ENCODE data around the gene NHS.

- no peak for TF ChIP-seq POLR2A (IDR thresholded peaks at IDR 0.05)
- TF ChIP-seq, protein P1, sequence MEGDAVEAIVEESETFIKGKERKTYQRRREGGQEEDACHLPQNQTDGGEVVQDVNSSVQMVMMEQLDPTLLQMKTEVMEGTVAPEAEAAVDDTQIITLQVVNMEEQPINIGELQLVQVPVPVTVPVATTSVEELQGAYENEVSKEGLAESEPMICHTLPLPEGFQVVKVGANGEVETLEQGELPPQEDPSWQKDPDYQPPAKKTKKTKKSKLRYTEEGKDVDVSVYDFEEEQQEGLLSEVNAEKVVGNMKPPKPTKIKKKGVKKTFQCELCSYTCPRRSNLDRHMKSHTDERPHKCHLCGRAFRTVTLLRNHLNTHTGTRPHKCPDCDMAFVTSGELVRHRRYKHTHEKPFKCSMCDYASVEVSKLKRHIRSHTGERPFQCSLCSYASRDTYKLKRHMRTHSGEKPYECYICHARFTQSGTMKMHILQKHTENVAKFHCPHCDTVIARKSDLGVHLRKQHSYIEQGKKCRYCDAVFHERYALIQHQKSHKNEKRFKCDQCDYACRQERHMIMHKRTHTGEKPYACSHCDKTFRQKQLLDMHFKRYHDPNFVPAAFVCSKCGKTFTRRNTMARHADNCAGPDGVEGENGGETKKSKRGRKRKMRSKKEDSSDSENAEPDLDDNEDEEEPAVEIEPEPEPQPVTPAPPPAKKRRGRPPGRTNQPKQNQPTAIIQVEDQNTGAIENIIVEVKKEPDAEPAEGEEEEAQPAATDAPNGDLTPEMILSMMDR (IDR thresholded peaks at IDR 0.05), result no peak
These were observed 305.9 kb downstream of the NHS start for GRCh38 chrX:17680732-17681413.
